GM23338 (cell line): ENCODE measurements around the gene SERINC5. TPM values are rescaled to one million over a fixed set of nuclear protein-coding genes. Genes with fewer than 3 reads are reported as not detected.

Experiments used
- ATAC-seq: fragments of 200-7000 bp; cut with Tn5 transposase; 3 replicates; pipeline ENCODE4 v1.9.1; 2020
- DNase-seq: peaks from one replicate; pipeline ENCODE4 v3.0.0-alpha.2; 2015; ENCODE audit warnings: low spot score
- H2AFZ ChIP-seq: fragments of 200-600 bp; sonication (generic); 2 replicates; pipeline ENCODE4 v1.8.0; 2016; ENCODE audit warnings: antibody characterized with exemption, mild to moderate bottlenecking, moderate library complexity
- H3F3A ChIP-seq: fragments of 200-600 bp; sonication (generic); replicated peaks from 2 replicates; pipeline ENCODE4 v1.8.0; 2017; ENCODE audit warnings: antibody characterized with exemption, mixed run types, low read depth
- H3K27ac ChIP-seq: fragments of 200-600 bp; sonication (generic); 2 replicates; pipeline ENCODE4 v1.6.1; 2016; ENCODE audit warnings: low read depth
- H3K27me3 ChIP-seq: fragments of 200-600 bp; sonication (generic); 2 replicates; pipeline ENCODE4 v1.8.0; 2016; ENCODE audit warnings: mild to moderate bottlenecking, mixed run types, moderate library complexity; ENCODE audit not compliant: insufficient read depth
- H3K36me3 ChIP-seq: fragments of 200-600 bp; sonication (generic); 2 replicates; pipeline ENCODE4 v1.8.0; 2016; ENCODE audit warnings: mild to moderate bottlenecking; ENCODE audit not compliant: insufficient read depth
- H3K4me1 ChIP-seq: fragments of 200-600 bp; sonication (generic); 2 replicates; pipeline ENCODE4 v1.8.0; 2016; ENCODE audit warnings: mild to moderate bottlenecking, moderate library complexity; ENCODE audit not compliant: insufficient read depth
- H3K4me2 ChIP-seq: fragments of 200-600 bp; sonication (generic); 2 replicates; pipeline ENCODE4 v1.7.1; 2017; ENCODE audit warnings: mixed run types
- H3K4me3 ChIP-seq: fragments of 200-600 bp; sonication (generic); 2 replicates; pipeline ENCODE4 v1.6.1; 2016; ENCODE audit warnings: mixed run types
- H3K79me2 ChIP-seq: fragments of 200-600 bp; sonication (generic); replicated peaks from 2 replicates; pipeline ENCODE4 v1.8.0; 2017; ENCODE audit warnings: mild to moderate bottlenecking; ENCODE audit not compliant: insufficient read depth
- H3K9me2 ChIP-seq: fragments of 200-600 bp; sonication (generic); 2 replicates; pipeline ENCODE4 v1.8.0; 2017; ENCODE audit not compliant: insufficient read depth
- H4K20me1 ChIP-seq: fragments of 200-600 bp; sonication (generic); replicated peaks from 2 replicates; pipeline ENCODE4 v1.8.0; 2017; ENCODE audit warnings: mild to moderate bottlenecking; ENCODE audit not compliant: insufficient read depth
- H3K27ac Mint-ChIP-seq: 2 replicates; pipeline ENCODE4 v1.8.0; 2020; ENCODE audit warnings: inconsistent platforms, mild to moderate bottlenecking, moderate library complexity, mixed read lengths
- H3K27me3 Mint-ChIP-seq: 3 replicates; pipeline ENCODE4 v1.8.0; 2022; ENCODE audit warnings: low read depth, mild to moderate bottlenecking, moderate library complexity, mixed read lengths, inconsistent platforms; ENCODE audit not compliant: insufficient read depth, poor library complexity
- H3K36me3 Mint-ChIP-seq: 3 replicates; pipeline ENCODE4 v1.8.0; 2021; ENCODE audit warnings: low read depth, mild to moderate bottlenecking, inconsistent platforms, moderate library complexity, mixed read lengths
- H3K4me1 Mint-ChIP-seq: 3 replicates; pipeline ENCODE4 v1.8.0; 2020; ENCODE audit warnings: mild to moderate bottlenecking, inconsistent platforms, mixed read lengths
- H3K4me3 Mint-ChIP-seq: 3 replicates; pipeline ENCODE4 v1.8.0; 2021; ENCODE audit warnings: moderate library complexity, mild to moderate bottlenecking, inconsistent platforms, mixed read lengths
- H3K9me3 Mint-ChIP-seq: 3 replicates; pipeline ENCODE4 v1.8.0; 2020; ENCODE audit warnings: moderate library complexity, mild to moderate bottlenecking, inconsistent platforms, mixed read lengths
- CREB1 ChIP-seq: fragments of 250-450 bp; sonication (Bioruptor Pico); IDR thresholded peaks from 2 replicates; pipeline ENCODE4 v1.5.0; 2020; ENCODE audit warnings: low read depth, mild to moderate bottlenecking, moderate library complexity
- EZH2 ChIP-seq: fragments of 200-600 bp; sonication (generic); IDR thresholded peaks from one replicate; pipeline ENCODE4 v1.8.0; 2017; ENCODE audit warnings: antibody characterized with exemption, mild to moderate bottlenecking, low read depth; ENCODE audit not compliant: unreplicated experiment
- EZH2phosphoT487 ChIP-seq: fragments of 200-600 bp; sonication (generic); IDR thresholded peaks from one replicate; pipeline ENCODE4 v1.8.1; 2018; ENCODE audit warnings: antibody characterized with exemption; ENCODE audit not compliant: unreplicated experiment
- NANOG ChIP-seq: IDR thresholded peaks from 2 replicates; pipeline ENCODE4 v1.6.1; 2016; ENCODE audit warnings: antibody characterized with exemption, borderline replicate concordance
- POLR2AphosphoS5 ChIP-seq: IDR thresholded peaks from 2 replicates; pipeline ENCODE4 v1.6.1; 2016; ENCODE audit warnings: antibody characterized with exemption, low read depth
- ZNF331 ChIP-seq: fragments of 250-450 bp; sonication (Bioruptor Pico); IDR thresholded peaks from 2 replicates; pipeline ENCODE4 v1.5.0; 2020; ENCODE audit warnings: low read depth, mild to moderate bottlenecking, moderate library complexity
- ZNF462 ChIP-seq: fragments of 250-450 bp; sonication (Bioruptor Pico); IDR thresholded peaks from 2 replicates; pipeline ENCODE4 v1.5.0; 2020; ENCODE audit warnings: mild to moderate bottlenecking, moderate library complexity
- polyA plus RNA-seq: library from polyadenylated mRNA; unstranded; fragments of >200 nt; fragmentation: Nextera tagmentation; extraction: Ambion mirVana; gene quantifications from 2 replicates; pipeline ENCODE4 v1.2.1, GENCODE V29; 2016
- total RNA-seq: library from RNA; depleted of rRNA; stranded (reverse); fragments of >200 nt; shearing (Covaris generic); gene quantifications from 2 replicates; pipeline ENCODE4 v1.2.3, GENCODE V29; 2014
- TF ChIP-seq, protein P1 (sequence below): IDR thresholded peaks from one replicate; pipeline ENCODE4 v1.6.1; 2018; ENCODE audit warnings: antibody characterized with exemption; ENCODE audit not compliant: unreplicated experiment
- TF ChIP-seq, protein P2 (sequence below), 2 experiments: fragments of 200-600 bp in 1 of 2; sonication (generic) in 1 of 2; conservative IDR thresholded peaks; 2 replicates each; pipeline versions ENCODE4 v1.5.1 to v1.6.1; 2016 to 2017; ENCODE audit warnings: antibody characterized with exemption in 2 of 2, low read depth in 2 of 2, mild to moderate bottlenecking in 2 of 2, moderate library complexity in 1 of 2

The SERINC5 gene
- total and polyA plus RNA-seq, 2 experiments from 2014 or later = 34.0 to 107 TPM

DNA sequence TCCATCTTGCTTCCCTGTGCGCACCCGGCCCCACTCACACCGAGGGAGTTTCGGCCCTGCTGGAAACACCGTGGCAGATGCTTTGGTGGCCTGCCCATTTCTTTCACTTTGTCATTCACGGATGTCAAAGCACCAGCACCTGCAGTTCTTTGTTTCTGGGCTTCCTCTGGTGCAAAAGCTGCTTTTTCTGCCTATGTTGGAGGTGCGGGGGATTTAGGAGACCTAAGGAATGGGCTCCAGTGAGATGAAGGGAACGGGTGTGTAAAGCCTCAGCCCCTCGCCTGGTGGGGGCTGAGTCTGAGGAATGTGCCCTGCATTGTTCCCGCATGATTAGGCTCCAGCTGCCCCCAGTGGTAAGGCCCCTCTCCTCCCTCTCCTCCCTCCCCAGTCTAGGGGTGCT lies 158.4 kb downstream of the SERINC5 start:
- peaks cover 15% of the 10 kb centered on the region for H3K27me3 Mint-ChIP-seq
- Histone ChIP-seq H3K36me3 (no peaks in the 10 kb centered on the region), H3K4me2 (0 out of 2 replicates have a peak overlapping the region, but pooled peaks have one; percentile 28), H3K27ac (peak overlapping the region; percentile 67), H2AFZ (peak overlapping the region; percentile 28; the same call in 1 of the 2 replicates), H3K27me3 (no peaks in the 10 kb centered on the region), H4K20me1 (no peaks in the 10 kb centered on the region), H3K79me2 (no peaks in the 10 kb centered on the region), H3F3A (no peaks in the 10 kb centered on the region), H3K4me3 (no peak overlapping the region), H3K4me1 (peaks cover 25% of the 10 kb centered on the region; the same call in 1 of the 2 replicates), H3K9me2 (no peaks in the 10 kb centered on the region)
- ATAC-seq (peak; percentile 91), DNase-seq (peak; percentile 74)
- H3K4me1 Mint-ChIP-seq = peaks cover 29% of the 10 kb centered on the region
- H3K27ac Mint-ChIP-seq = peak overlapping the region; percentile 74; the same call in 1 of the 2 replicates
- H3K9me3 Mint-ChIP-seq = no peaks in the 10 kb centered on the region; the same call in 2 of the 3 replicates
- H3K4me3 Mint-ChIP-seq = no peak overlapping the region
- H3K36me3 Mint-ChIP-seq = 0 out of 3 replicates have a peak, but pooled peaks cover 8% of the 10 kb centered on the region
- TF ChIP-seq POLR2AphosphoS5 (no peak), NANOG (no peak), CREB1 (CRISPR knock-in tag) (no peak)

DNA sequence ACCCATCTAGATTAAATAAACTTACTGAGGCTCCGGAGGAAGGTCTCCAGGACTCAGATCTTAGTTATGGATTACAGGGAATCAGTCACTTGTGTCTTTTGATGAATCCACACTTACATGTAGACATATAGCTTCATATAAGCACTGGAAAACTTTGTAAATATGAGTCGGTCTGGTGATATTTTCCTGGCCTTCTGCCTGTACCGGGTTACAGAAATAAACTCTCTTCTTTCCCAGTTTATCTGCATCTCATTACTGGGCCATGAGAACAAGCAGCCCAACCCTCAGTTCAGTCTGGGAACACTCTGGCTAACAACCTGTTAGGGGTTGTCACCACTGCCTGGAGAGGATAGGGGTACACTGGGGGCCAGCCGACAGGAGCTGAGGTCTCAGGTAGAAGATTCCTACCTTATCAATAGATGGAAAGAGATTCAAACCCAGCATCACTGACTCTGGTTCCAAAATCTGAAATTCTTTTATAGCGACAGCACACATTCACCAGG lies 161.6 kb downstream of the SERINC5 start:
- H3K4me1 ChIP-seq = peaks cover 27% of the 10 kb centered on the region; the same call in 1 of the 2 replicates
- DNase-seq (no peak), ATAC-seq (no peak)
- H3K36me3 ChIP-seq = no peaks in the 10 kb centered on the region
- H3K27me3 ChIP-seq = no peaks in the 10 kb centered on the region
- H3K4me3 ChIP-seq = no peak overlapping the region
- Mint-ChIP-seq H3K4me3 (no peak overlapping the region), H3K36me3 (0 out of 3 replicates have a peak, but pooled peaks cover 8% of the 10 kb centered on the region), H3K27me3 (peaks cover 16% of the 10 kb centered on the region), H3K4me1 (peaks cover 31% of the 10 kb centered on the region), H3K27ac (no peak overlapping the region), H3K9me3 (no peaks in the 10 kb centered on the region; the same call in 2 of the 3 replicates)
- no peak overlapping the region for H3K4me2 ChIP-seq
- H4K20me1 ChIP-seq = no peaks in the 10 kb centered on the region
- H3K9me2 ChIP-seq = no peaks in the 10 kb centered on the region
- no peaks in the 10 kb centered on the region for H3K79me2 ChIP-seq
- H3K27ac ChIP-seq = peak overlapping the region; percentile 13; the same call in 1 of the 2 replicates
- H2AFZ ChIP-seq = peak overlapping the region; percentile 48; the same call in 1 of the 2 replicates
- H3F3A ChIP-seq = no peaks in the 10 kb centered on the region
- TF ChIP-seq EZH2 (no peak), EZH2phosphoT487 (no peak), ZNF331 (no peak), ZNF462 (CRISPR knock-in tag) (no peak), NANOG (no peak)
- TF ChIP-seq, protein P1, sequence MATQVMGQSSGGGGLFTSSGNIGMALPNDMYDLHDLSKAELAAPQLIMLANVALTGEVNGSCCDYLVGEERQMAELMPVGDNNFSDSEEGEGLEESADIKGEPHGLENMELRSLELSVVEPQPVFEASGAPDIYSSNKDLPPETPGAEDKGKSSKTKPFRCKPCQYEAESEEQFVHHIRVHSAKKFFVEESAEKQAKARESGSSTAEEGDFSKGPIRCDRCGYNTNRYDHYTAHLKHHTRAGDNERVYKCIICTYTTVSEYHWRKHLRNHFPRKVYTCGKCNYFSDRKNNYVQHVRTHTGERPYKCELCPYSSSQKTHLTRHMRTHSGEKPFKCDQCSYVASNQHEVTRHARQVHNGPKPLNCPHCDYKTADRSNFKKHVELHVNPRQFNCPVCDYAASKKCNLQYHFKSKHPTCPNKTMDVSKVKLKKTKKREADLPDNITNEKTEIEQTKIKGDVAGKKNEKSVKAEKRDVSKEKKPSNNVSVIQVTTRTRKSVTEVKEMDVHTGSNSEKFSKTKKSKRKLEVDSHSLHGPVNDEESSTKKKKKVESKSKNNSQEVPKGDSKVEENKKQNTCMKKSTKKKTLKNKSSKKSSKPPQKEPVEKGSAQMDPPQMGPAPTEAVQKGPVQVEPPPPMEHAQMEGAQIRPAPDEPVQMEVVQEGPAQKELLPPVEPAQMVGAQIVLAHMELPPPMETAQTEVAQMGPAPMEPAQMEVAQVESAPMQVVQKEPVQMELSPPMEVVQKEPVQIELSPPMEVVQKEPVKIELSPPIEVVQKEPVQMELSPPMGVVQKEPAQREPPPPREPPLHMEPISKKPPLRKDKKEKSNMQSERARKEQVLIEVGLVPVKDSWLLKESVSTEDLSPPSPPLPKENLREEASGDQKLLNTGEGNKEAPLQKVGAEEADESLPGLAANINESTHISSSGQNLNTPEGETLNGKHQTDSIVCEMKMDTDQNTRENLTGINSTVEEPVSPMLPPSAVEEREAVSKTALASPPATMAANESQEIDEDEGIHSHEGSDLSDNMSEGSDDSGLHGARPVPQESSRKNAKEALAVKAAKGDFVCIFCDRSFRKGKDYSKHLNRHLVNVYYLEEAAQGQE = no peak
- TF ChIP-seq, protein P2, sequence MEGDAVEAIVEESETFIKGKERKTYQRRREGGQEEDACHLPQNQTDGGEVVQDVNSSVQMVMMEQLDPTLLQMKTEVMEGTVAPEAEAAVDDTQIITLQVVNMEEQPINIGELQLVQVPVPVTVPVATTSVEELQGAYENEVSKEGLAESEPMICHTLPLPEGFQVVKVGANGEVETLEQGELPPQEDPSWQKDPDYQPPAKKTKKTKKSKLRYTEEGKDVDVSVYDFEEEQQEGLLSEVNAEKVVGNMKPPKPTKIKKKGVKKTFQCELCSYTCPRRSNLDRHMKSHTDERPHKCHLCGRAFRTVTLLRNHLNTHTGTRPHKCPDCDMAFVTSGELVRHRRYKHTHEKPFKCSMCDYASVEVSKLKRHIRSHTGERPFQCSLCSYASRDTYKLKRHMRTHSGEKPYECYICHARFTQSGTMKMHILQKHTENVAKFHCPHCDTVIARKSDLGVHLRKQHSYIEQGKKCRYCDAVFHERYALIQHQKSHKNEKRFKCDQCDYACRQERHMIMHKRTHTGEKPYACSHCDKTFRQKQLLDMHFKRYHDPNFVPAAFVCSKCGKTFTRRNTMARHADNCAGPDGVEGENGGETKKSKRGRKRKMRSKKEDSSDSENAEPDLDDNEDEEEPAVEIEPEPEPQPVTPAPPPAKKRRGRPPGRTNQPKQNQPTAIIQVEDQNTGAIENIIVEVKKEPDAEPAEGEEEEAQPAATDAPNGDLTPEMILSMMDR (conservative IDR thresholded peaks at IDR 0.05; ENCODE audit: low read depth in 2 of 2) = no peak
